Rectal smooth muscle tissue (tissue), 1 donor: Measurements from ENCODE around the gene SPDEF.

Experiments
- H3K27ac ChIP-seq: one replicate; pipeline ENCODE4 v1.7.0; 2013; ENCODE audit warnings: low read depth, low read length, inconsistent platforms
- H3K27me3 ChIP-seq: one replicate; pipeline ENCODE4 v1.7.0; 2013; ENCODE audit warnings: low read length; ENCODE audit not compliant: control insufficient read depth, insufficient read depth
- H3K36me3 ChIP-seq: one replicate; pipeline ENCODE4 v1.7.0; 2013; ENCODE audit warnings: low read length; ENCODE audit not compliant: control insufficient read depth, insufficient read depth
- H3K4me1 ChIP-seq: one replicate; pipeline ENCODE4 v1.7.0; 2013; ENCODE audit warnings: low read length; ENCODE audit not compliant: control insufficient read depth, insufficient read depth
- H3K4me3 ChIP-seq: one replicate; pipeline ENCODE4 v1.7.0; 2013; ENCODE audit warnings: low read length
- H3K9ac ChIP-seq: one replicate; pipeline ENCODE4 v1.7.0; 2013; ENCODE audit warnings: low read length

The SPDEF gene

DNA sequence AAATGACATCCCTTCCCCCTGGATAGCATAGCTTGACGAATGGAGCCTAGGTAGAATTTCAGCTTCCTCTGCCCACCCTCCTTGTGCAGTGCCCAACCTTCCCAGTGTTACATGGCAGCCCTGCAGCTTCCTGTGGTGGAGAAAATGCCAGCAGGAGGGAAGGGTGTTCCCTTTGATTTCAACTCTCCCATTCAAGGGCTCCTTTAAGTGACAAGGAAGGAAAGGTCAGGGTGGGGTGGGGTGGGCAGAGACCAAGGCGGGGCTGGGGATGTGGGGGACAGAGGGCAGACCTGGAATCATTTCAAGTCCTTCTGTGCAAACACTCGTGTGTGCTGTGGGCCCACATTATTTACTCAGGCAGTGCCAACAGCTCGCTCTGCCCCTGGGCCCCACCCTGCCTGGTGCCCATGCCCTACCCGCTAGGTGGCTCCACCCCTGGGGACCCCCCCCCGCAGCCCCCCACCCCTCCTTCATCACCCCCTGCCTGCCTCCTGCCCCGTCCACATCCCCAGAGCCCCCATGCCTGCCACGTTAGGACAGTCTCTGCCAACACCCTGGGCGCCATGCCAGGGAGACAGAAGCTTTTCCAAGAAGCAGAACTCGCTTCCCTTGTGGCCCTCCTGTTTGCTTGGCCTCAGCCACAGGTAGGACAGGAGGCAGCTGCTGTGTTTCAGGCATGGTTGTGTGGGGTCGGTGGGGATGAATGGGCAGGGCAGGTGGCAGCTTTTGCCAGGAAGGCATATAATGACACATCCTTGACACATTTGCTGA, 9.4 kb downstream of the SPDEF start:
- H3K27me3 ChIP-seq, result no peaks in the 10 kb centered on the region
- no peak overlapping the region for H3K27ac ChIP-seq
- H3K9ac ChIP-seq, result no peak overlapping the region

GRCh38 chr6:34544776-34545471, 11.2 kb downstream of the SPDEF start:
- H3K27ac ChIP-seq, result no peak overlapping the region
- H3K4me3 ChIP-seq, result no peak overlapping the region
- H3K36me3 ChIP-seq, result no peaks in the 10 kb centered on the region
- no peak overlapping the region for H3K9ac ChIP-seq
- H3K27me3 ChIP-seq, result no peaks in the 10 kb centered on the region
- no peaks in the 10 kb centered on the region for H3K4me1 ChIP-seq

More for the DNA sequence above, 9.4 kb downstream of the SPDEF start:
- Histone ChIP-seq H3K4me1 (no peaks in the 10 kb centered on the region), H3K36me3 (no peaks in the 10 kb centered on the region), H3K4me3 (no peak overlapping the region)

DNA sequence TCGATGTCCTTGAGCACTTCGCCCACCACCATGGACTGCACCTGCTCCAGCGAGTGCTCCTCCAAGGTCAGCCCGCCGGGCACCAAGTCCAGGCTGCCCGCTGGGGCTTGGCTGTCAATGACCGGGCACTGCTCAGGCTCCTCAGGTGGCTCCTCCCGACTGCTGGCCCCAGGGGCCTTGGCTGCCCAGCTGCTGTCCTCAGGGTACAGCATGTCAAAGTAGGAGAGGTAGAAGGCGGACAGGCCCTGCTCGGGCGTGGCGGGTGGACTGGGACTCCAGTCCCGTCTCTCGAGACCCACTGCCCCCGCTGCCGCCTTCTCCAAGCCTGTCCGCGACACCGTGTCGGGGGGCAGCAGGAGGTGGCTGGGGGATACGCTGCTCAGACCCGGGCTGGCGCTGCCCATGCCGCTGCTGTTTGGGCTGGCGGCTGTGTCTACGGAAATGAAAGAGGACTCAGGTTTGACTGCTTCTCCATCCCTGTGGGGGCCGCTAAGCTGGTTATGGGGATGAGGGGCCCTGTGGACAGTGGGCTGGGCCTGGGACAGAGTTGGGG, 12.0 kb downstream of the SPDEF start:
- no peak overlapping the region for H3K4me3 ChIP-seq
- no peak overlapping the region for H3K9ac ChIP-seq
- H3K36me3 ChIP-seq, result no peaks in the 10 kb centered on the region
- no peak overlapping the region for H3K27ac ChIP-seq
- H3K4me1 ChIP-seq, result no peaks in the 10 kb centered on the region
- no peaks in the 10 kb centered on the region for H3K27me3 ChIP-seq

GRCh38 chr6:34543421-34543820, 12.7 kb downstream of the SPDEF start:
- Histone ChIP-seq H3K4me3 (no peak overlapping the region), H3K27me3 (no peaks in the 10 kb centered on the region), H3K9ac (no peak overlapping the region), H3K36me3 (no peaks in the 10 kb centered on the region), H3K27ac (no peak overlapping the region), H3K4me1 (no peaks in the 10 kb centered on the region)

DNA sequence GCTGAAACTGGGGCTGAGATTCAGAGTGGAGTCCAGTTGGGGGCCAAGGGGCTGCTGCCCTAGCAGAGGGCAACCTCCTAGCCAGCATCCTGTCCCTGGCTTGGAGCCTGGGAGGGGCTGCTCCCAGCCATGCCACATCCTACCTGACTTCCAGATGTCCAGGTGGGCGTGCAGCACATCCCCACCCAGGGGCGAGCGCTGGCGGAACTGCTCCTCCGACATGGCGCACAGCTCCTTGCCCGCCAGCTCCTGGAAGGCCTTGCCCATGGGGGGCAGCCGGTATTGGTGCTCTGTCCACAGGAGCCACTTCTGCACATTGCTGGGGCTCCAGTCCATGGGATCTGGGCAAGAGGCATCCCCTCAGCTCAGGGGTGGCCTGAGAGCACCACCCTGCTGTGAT, 15.3 kb downstream of the SPDEF start:
- H3K27me3 ChIP-seq, result no peaks in the 10 kb centered on the region
- H3K4me3 ChIP-seq, result no peak overlapping the region
- H3K4me1 ChIP-seq, result no peaks in the 10 kb centered on the region
- no peak overlapping the region for H3K9ac ChIP-seq
- no peak overlapping the region for H3K27ac ChIP-seq
- no peaks in the 10 kb centered on the region for H3K36me3 ChIP-seq

DNA sequence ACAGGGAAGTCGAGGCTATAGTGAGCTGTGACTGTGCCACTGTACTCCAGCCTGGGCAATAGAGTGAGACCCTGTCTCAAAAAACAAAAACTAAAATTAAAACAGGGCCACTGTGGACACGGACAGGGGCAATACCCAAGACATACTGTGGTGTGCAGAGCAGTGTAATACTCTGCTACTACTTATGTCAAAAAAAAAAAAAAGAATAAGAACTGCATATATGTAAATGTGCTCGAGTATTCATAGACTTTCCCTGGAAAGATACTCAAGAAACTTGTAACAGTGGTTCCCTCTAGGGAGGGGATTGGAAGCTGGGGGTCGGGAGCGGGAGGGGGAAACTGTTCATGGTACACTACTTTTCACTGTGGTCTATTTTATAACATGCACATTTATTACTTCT, 15.9 kb downstream of the SPDEF start:
- Histone ChIP-seq H3K27me3 (no peaks in the 10 kb centered on the region), H3K9ac (no peak overlapping the region), H3K27ac (no peak overlapping the region), H3K4me3 (no peak overlapping the region), H3K36me3 (no peaks in the 10 kb centered on the region), H3K4me1 (no peaks in the 10 kb centered on the region)

- no peaks in the 10 kb centered on the region for H3K4me1 ChIP-seq
- H3K36me3 ChIP-seq, result no peaks in the 10 kb centered on the region
- no peak overlapping the region for H3K9ac ChIP-seq
- H3K4me3 ChIP-seq, result no peak overlapping the region
- H3K27ac ChIP-seq, result no peak overlapping the region
- H3K27me3 ChIP-seq, result no peaks in the 10 kb centered on the region
These were observed 16.9 kb downstream of the SPDEF start for GRCh38 chr6:34539181-34539580.

DNA sequence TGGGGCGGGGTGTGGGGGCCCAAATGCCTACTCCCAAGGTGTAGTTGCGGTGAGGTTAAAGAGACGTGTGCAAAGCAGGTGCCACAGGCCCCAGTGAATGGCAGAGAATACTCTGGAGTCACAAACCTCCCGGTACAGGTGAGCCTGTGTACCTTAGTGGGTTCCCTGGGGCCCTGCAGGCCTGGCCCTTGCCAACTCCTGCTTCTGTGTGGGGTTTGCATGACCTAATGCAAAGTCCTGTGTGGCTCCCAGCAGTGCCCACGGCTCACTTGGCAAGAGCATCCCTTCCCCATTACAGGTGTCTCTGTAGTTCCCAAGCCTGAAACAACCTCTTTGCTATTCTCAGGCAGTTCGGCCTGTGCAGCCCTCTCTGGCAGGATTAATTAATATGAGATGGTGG, 17.5 kb downstream of the SPDEF start:
- Histone ChIP-seq H3K27me3 (no peaks in the 10 kb centered on the region), H3K9ac (no peak overlapping the region), H3K4me3 (no peak overlapping the region)

GRCh38 chr6:34537922-34538550, 18.1 kb downstream of the SPDEF start:
- H3K4me1 ChIP-seq, result no peaks in the 10 kb centered on the region
- H3K27me3 ChIP-seq, result no peaks in the 10 kb centered on the region
- H3K9ac ChIP-seq, result no peak overlapping the region
- H3K36me3 ChIP-seq, result no peaks in the 10 kb centered on the region
- H3K4me3 ChIP-seq, result no peak overlapping the region
- no peak overlapping the region for H3K27ac ChIP-seq

More for the DNA sequence above, 17.5 kb downstream of the SPDEF start:
- no peaks in the 10 kb centered on the region for H3K36me3 ChIP-seq
- no peaks in the 10 kb centered on the region for H3K4me1 ChIP-seq
- H3K27ac ChIP-seq, result no peak overlapping the region

DNA sequence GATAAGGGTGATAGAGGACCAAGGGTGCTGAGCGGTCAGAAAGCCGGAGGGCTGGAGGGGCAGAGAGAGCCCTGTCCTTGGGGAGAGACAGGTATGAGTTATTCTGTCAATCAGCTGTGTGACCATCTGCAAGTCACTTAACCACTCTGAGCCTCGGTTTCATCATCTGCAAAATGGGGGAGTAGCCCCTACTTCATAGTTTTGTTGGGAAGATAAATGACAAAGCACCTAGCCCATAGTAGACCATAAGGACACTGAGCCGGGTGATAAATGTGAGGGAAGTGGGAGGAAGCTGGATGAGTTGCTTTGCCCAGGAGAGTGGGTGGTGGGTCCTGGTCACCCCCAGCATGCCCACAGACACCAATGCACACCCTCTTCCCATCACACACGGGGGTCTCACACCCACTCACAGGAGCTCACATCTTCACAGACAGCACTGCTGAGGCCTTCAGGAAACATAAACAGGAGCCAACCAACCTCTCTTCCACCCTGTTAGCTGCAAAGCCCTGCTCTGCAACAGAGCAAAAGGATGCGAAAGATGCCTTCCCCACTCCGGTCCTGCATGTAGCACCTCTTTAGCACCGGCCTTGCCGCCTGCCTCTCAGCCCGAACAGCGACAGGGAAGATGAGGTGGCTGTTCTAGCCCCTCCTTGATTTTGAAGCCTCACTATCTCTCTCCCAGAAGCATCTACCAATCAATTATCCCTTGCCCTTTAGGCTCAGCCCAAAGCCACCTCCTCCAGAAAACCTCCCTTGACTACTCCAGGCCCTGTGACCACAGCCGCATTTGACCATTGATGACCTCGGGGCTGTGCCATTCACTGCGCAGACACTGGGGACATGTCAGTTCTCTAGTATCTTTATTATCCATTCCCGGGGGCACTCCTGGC, 18.9 kb downstream of the SPDEF start:
- Histone ChIP-seq H3K9ac (no peak overlapping the region), H3K4me3 (no peak overlapping the region), H3K36me3 (no peaks in the 10 kb centered on the region), H3K4me1 (no peaks in the 10 kb centered on the region), H3K27ac (no peak overlapping the region), H3K27me3 (no peaks in the 10 kb centered on the region)

DNA sequence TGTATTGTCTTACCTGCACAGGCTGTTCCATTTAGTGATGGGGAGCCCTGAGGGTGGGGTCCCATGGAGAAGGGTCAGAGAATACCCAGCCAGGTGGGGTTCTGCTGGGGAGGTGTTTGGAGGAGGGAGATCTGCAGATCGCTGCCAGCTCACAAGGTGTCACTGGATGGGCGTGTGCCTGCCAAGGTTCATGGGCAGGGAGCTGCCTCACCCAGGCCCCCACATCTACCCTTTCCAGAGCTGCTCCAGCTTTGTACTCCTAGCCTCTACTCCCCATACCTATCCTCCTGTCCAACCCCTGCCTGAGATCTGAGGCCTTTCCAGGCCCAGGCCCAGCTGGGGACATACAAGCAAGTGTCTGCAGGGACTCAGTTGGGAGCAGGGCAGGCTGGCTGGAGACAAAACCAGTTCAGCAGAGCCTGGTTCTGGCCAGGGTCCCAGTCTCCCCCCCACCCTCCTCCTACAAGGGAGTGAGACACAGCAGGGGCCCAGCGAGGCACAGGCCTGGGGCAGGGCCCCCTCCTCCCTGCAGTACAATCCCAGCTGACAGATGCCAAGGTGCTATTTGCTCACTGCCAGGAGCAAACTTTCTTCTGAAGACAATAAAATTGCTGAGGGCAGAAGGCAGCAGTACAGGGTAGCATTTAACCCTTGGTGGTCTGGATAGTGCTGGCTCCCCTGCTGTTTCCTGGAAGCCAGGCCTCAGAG, 19.7 kb downstream of the SPDEF start:
- no peak overlapping the region for H3K27ac ChIP-seq

More for the DNA sequence above, 19.7 kb downstream of the SPDEF start:
- Histone ChIP-seq H3K4me3 (no peak overlapping the region), H3K9ac (no peak overlapping the region), H3K27me3 (no peaks in the 10 kb centered on the region), H3K36me3 (no peaks in the 10 kb centered on the region), H3K4me1 (no peaks in the 10 kb centered on the region)
